Activated CD8-positive, alpha-beta T cell treated with anti-CD3 and anti-CD28 coated beads for 36 hours (primary cell): ENCODE data around the gene FASLG. TPM values are rescaled to one million over a fixed set of nuclear protein-coding genes. Genes with fewer than 3 reads are reported as not detected.
A peak's percentile ranks its signal among the peaks of the same experiment; 100 is the strongest.

Experiments
- ATAC-seq: fragments of 200-7000 bp; cut with Tn5 transposase; one replicate; pipeline ENCODE4 v1.10.0; 2021; ENCODE audit warnings: mild to moderate bottlenecking, moderate library complexity
- CTCF ChIA-PET: fragments of 350-600 bp; sonication (Branson Sonifier 250); formaldehyde crosslinking; loops from one replicate; lab custom pipeline; 2021; ENCODE audit warnings: antibody characterized with exemption; lab: Charles Lee
- POLR2A ChIA-PET: fragments of 350-600 bp; sonication (Branson Sonifier 250); formaldehyde crosslinking; loops from one replicate; lab custom pipeline; 2021; ENCODE audit warnings: antibody characterized with exemption; lab: Charles Lee
- DNase-seq: peaks from one replicate; pipeline ENCODE4 v3.0.0-alpha.2; 2020
- H3K27ac Mint-ChIP-seq: one replicate; pipeline ENCODE4 v1.8.0; 2021; ENCODE audit warnings: mild to moderate bottlenecking, mixed read lengths
- H3K27me3 Mint-ChIP-seq: one replicate; pipeline ENCODE4 v1.8.0; 2021; ENCODE audit warnings: mixed read lengths
- H3K36me3 Mint-ChIP-seq: one replicate; pipeline ENCODE4 v1.8.0; 2021; ENCODE audit warnings: low read depth, mixed read lengths
- H3K4me1 Mint-ChIP-seq: one replicate; pipeline ENCODE4 v1.8.0; 2021; ENCODE audit warnings: low read depth, mixed read lengths
- H3K4me3 Mint-ChIP-seq: one replicate; pipeline ENCODE4 v1.8.0; 2021; ENCODE audit warnings: mild to moderate bottlenecking, moderate library complexity, mixed read lengths
- H3K9me3 Mint-ChIP-seq: one replicate; pipeline ENCODE4 v1.8.0; 2021; ENCODE audit warnings: mixed read lengths
- intact Hi-C: fragments of 100-400 bp; cut with micrococcal nuclease; formaldehyde crosslinking; loops from one replicate; pipeline ENCODE4 v1.10.0; 2022
- total RNA-seq, 2 experiments: library from RNA; stranded (reverse); gene quantifications; one replicate each; pipeline ENCODE4 v1.2.3, GENCODE V29; 2021
- TF ChIP-seq, protein P1 (sequence below): fragments of 200-600 bp; IDR thresholded peaks from one replicate; pipeline ENCODE4 v1.8.0; 2022; ENCODE audit warnings: antibody characterized with exemption, mild to moderate bottlenecking

FASLG gene
- total RNA-seq, 2 experiments from 2014 or later: 7.0 to 8.4 TPM

DNA sequence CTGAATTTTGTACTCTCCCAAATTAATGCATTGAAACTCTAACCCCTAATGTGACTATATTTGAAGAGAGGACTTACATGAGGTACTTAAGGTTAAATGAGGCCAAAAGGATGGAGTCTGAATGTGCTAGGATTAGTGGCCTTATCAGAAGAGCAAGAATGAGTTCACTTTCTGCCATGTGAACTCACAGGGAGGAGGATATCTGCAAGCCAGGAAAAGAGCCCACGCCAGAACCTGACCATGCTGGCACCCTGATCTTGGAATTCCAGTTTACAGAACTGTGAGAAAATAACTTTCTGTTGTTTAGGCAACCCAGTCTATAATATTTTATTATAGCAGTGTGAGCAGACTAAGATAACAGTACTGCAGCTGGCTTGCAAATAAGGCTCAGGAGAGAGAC is 12.2 kb upstream of the FASLG start:
- Mint-ChIP-seq H3K27me3 (peaks cover 5% of the 10 kb centered on the region), H3K9me3 (no peaks in the 10 kb centered on the region), H3K36me3 (no peaks in the 10 kb centered on the region), H3K27ac (peak overlapping the region; percentile 23), H3K4me3 (no peak overlapping the region), H3K4me1 (peaks cover 66% of the 10 kb centered on the region)
- ChIA-PET POLR2A (interaction anchor here (1.2 kb wide), 1 partner anchor 11 kb away, joined by 3 read pairs; no protein-coding TSS in a partner anchor), CTCF (interaction anchor here (0.7 to 1.4 kb wide), 3 partner anchors 15 to 72 kb away, joined by 3 to 5 read pairs (median 4); no protein-coding TSS in a partner anchor)
- intact Hi-C loops: loop anchor here (1.0 to 10.0 kb wide), 2 partner anchors 7 to 248 kb away; no protein-coding TSS in a partner anchor
- DNase-seq: no peak
- no peak for ATAC-seq
- TF ChIP-seq, protein P1, sequence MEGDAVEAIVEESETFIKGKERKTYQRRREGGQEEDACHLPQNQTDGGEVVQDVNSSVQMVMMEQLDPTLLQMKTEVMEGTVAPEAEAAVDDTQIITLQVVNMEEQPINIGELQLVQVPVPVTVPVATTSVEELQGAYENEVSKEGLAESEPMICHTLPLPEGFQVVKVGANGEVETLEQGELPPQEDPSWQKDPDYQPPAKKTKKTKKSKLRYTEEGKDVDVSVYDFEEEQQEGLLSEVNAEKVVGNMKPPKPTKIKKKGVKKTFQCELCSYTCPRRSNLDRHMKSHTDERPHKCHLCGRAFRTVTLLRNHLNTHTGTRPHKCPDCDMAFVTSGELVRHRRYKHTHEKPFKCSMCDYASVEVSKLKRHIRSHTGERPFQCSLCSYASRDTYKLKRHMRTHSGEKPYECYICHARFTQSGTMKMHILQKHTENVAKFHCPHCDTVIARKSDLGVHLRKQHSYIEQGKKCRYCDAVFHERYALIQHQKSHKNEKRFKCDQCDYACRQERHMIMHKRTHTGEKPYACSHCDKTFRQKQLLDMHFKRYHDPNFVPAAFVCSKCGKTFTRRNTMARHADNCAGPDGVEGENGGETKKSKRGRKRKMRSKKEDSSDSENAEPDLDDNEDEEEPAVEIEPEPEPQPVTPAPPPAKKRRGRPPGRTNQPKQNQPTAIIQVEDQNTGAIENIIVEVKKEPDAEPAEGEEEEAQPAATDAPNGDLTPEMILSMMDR: no peak

DNA sequence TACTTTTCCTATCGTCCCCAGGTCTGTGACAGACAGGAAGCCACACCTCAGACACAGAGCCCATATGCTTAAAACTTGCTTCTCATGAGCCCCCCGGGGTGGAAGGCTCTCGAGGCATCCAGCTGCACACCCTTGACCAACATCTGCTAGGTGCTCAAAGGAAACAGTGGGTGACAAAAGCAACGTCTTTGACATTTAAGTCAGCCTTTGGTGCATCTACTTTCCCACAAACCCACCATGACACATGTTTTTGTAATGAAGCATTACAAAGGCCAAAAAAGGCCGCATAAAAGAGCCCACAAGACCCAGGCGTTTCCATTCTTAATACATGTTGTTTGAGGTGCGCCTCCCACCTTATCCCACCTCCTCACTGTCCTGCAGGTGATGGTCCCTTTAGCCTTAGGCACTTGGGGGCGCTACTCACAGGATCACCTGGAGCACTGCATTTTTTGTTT is 11.8 kb upstream of the FASLG start:
- Mint-ChIP-seq H3K4me3 (peak overlapping the region; percentile 14), H3K27ac (peak overlapping the region; percentile 23), H3K36me3 (no peaks in the 10 kb centered on the region), H3K4me1 (peaks cover 64% of the 10 kb centered on the region), H3K27me3 (peaks cover 5% of the 10 kb centered on the region), H3K9me3 (no peaks in the 10 kb centered on the region)
- CTCF ChIA-PET: interaction anchor here (0.7 to 1.4 kb wide), 3 partner anchors 14 to 72 kb away, joined by 3 to 5 read pairs (median 4); no protein-coding TSS in a partner anchor
- ATAC-seq (peak; percentile 80), DNase-seq (peak; percentile 85)
- TF ChIP-seq, protein P1: no peak
- intact Hi-C loops: loop anchor here (1.0 to 10.0 kb wide), 2 partner anchors 8 to 248 kb away; no protein-coding TSS in a partner anchor
- POLR2A ChIA-PET: interaction anchor here (1.2 kb wide), 1 partner anchor 11 kb away, joined by 3 read pairs; no protein-coding TSS in a partner anchor

DNA sequence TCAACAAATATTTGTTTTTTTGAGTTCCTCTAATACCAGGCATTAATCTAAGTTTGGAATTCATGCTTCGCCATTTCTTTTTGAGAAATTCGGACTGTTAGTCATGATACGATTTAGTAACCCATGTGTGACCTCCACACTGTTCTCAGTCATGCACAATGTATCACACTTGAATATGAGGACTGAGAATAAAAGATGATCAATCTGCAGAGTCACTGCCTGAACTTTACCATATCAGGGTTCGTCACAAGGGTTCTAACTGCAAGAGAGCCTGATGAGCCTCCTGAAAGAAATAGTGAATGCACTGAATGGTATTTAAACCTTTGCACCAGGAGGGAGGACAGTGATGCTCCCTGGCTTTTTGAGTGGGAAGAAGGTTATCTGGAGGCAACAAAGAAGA is 10.9 kb upstream of the FASLG start:
- TF ChIP-seq, protein P1: no peak
- peaks cover 56% of the 10 kb centered on the region for H3K4me1 Mint-ChIP-seq
- no peak for ATAC-seq
- peak overlapping the region; percentile 23 for H3K27ac Mint-ChIP-seq
- H3K36me3 Mint-ChIP-seq: no peaks in the 10 kb centered on the region
- CTCF ChIA-PET: interaction anchor here (1.2 kb wide), 1 partner anchor 69 kb away, joined by 4 read pairs; no protein-coding TSS in a partner anchor
- DNase-seq: no peak
- intact Hi-C loops: loop anchor here (1.0 to 10.0 kb wide), 2 partner anchors 9 to 247 kb away; no protein-coding TSS in a partner anchor
- POLR2A ChIA-PET: no interaction called here
- H3K27me3 Mint-ChIP-seq: peaks cover 9% of the 10 kb centered on the region
- H3K4me3 Mint-ChIP-seq: no peak overlapping the region
- H3K9me3 Mint-ChIP-seq: no peaks in the 10 kb centered on the region

DNA sequence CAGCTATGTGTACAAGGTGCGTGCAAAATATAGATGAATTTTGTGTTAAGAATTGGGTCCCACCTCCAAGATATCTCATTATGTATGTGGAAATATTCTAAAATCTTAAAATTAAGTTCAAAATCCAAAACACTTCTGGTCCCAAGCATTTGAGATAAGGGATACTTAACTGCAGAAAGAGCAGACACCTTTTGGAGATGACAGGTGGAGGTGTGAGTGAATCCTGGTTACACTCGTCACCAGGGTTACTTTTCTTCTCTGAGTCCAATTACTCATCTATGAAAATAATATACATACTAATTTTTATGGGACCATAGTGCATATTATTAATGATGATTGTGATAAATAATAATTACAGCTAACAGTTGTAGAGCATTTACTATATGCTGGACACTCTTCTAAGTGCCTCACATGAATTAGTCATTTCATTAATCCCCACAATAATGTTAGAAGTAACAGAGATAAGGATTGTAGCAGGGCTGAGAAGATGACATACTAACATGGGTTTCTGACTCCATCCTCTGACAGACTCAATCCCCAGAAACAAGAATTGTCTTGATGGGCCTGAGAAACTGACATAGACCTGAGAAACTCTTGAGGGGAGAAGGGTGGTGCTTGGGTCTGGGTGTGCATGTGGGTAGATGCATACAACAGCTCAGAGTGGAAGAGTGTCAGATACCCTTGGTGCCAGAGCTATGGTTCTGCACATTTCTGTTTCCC is 8.3 kb upstream of the FASLG start:
- Mint-ChIP-seq H3K27me3 (peaks cover 15% of the 10 kb centered on the region), H3K4me3 (no peak overlapping the region), H3K9me3 (peaks cover 3% of the 10 kb centered on the region), H3K36me3 (no peaks in the 10 kb centered on the region), H3K4me1 (peaks cover 53% of the 10 kb centered on the region), H3K27ac (no peak overlapping the region)
- ChIA-PET POLR2A (interaction anchor here (1.1 to 1.4 kb wide), 3 partner anchors 8 to 77 kb away, joined by 3 read pairs; partner anchors contain the start of gene FASLG), CTCF (interaction anchor here (1.4 kb wide), 1 partner anchor 95 kb away, joined by 3 read pairs; no protein-coding TSS in a partner anchor)
- intact Hi-C loops: no loop called here
- no peak for DNase-seq
- TF ChIP-seq, protein P1: no peak
- ATAC-seq: peak; percentile 29
